Endothelial cell of umbilical vein (primary cell): ENCODE data around the gene PRKAB1.

Experiments
- EZH2 ChIP-seq: IDR thresholded peaks from 2 replicates; pipeline ENCODE4 v1.6.1; 2012; ENCODE audit warnings: borderline replicate concordance, low read depth, mild to moderate bottlenecking, moderate library complexity, low read length, inconsistent platforms; ENCODE audit not compliant: severe bottlenecking
- FOS ChIP-seq: IDR thresholded peaks from 2 replicates; pipeline ENCODE4 v1.6.1; 2011; ENCODE audit warnings: mild to moderate bottlenecking, low read length, moderate library complexity, borderline replicate concordance; ENCODE audit not compliant: insufficient read depth
- GATA2 ChIP-seq: IDR thresholded peaks from 2 replicates; pipeline ENCODE4 v1.7.0; 2011; ENCODE audit warnings: low read depth, mild to moderate bottlenecking, moderate library complexity, mixed read lengths, low read length; ENCODE audit not compliant: insufficient read length, insufficient read depth
- JUN ChIP-seq: IDR thresholded peaks from 2 replicates; pipeline ENCODE4 v1.6.1; 2011; ENCODE audit warnings: borderline replicate concordance, low read depth; ENCODE audit not compliant: insufficient read length, insufficient read depth
- MYC ChIP-seq: IDR thresholded peaks from one replicate; pipeline ENCODE4 v1.6.1; 2011; ENCODE audit warnings: mild to moderate bottlenecking, low read depth, low read length
- POLR2A ChIP-seq: IDR thresholded peaks from 2 replicates; pipeline ENCODE4 v1.6.1; 2012; ENCODE audit warnings: low read depth, mild to moderate bottlenecking, control low read depth, low read length
- POLR2AphosphoS5 ChIP-seq: IDR thresholded peaks from 2 replicates; pipeline ENCODE4 v1.6.1; 2012; ENCODE audit warnings: low read depth, mild to moderate bottlenecking, control low read depth, low read length, moderate library complexity; ENCODE audit not compliant: insufficient read depth
- TF ChIP-seq, protein P1 (sequence below), 2 donors: IDR thresholded peaks; 1 replicate in 1 of 2; 2 replicates in 1 of 2; pipeline ENCODE4 v1.5.1; 2011; ENCODE audit warnings: low read length in 2 of 2, mild to moderate bottlenecking in 2 of 2, moderate library complexity in 2 of 2, control low read depth in 1 of 2, inconsistent platforms in 1 of 2, low read depth in 1 of 2; ENCODE audit not compliant: insufficient read depth in 1 of 2; ENCODE audit errors: extremely low read depth in 1 of 2
- TF ChIP-seq, protein P2 (sequence below): IDR thresholded peaks from 2 replicates; pipeline ENCODE4 v1.6.1; 2011; ENCODE audit not compliant: insufficient read depth, insufficient read length

DNA sequence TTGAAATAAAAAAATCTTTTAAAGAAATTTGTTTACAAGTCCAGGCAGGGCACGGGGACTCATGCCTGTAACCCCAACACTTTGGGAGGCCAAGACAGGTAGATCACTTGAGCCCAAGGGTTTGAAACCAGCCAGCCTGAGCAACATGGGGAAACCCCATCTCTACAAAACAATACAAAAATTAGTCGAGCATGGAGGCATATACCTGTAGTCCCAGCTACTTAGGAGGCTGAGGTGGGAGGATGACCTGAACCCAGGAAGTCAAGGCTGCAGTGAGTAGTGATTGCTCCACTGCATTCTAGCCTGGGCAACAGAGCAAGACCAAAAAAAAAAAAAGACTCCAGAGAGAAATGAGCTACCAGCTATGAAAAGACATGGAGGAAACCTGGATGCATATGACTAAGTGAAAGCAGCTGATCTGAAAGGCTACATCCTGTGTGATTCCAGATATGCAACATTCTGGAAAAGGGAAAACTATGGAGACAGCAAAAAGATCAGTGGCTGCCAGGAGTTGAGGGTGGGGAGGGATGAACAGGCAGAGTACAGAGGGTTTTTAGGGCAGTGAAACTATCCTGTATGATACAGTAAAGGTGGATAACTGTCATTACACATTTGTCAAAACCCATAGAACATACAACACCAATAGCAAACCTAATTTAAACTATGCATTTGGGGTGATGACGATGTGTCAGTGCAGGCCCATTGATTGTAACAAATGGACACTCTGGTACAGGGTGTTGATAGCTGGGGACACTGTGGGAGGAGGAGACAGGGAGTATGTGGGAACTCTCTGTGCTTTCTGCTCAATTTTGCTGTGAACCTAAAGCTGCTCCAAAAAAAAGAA, 59.9 kb downstream of the PRKAB1 start:
- TF ChIP-seq, protein P1, sequence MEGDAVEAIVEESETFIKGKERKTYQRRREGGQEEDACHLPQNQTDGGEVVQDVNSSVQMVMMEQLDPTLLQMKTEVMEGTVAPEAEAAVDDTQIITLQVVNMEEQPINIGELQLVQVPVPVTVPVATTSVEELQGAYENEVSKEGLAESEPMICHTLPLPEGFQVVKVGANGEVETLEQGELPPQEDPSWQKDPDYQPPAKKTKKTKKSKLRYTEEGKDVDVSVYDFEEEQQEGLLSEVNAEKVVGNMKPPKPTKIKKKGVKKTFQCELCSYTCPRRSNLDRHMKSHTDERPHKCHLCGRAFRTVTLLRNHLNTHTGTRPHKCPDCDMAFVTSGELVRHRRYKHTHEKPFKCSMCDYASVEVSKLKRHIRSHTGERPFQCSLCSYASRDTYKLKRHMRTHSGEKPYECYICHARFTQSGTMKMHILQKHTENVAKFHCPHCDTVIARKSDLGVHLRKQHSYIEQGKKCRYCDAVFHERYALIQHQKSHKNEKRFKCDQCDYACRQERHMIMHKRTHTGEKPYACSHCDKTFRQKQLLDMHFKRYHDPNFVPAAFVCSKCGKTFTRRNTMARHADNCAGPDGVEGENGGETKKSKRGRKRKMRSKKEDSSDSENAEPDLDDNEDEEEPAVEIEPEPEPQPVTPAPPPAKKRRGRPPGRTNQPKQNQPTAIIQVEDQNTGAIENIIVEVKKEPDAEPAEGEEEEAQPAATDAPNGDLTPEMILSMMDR (IDR thresholded peaks at IDR 0.05; ENCODE audit: extremely low read depth in 1 of 2, insufficient read depth in 1 of 2, low read depth in 1 of 2, low read length in 2 of 2) = no peak
- TF ChIP-seq EZH2 (no peak), POLR2A (no peak), POLR2AphosphoS5 (no peak), JUN (no peak), MYC (no peak), FOS (no peak), GATA2 (no peak)
- TF ChIP-seq, protein P2, sequence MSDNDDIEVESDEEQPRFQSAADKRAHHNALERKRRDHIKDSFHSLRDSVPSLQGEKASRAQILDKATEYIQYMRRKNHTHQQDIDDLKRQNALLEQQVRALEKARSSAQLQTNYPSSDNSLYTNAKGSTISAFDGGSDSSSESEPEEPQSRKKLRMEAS = no peak
